Measurements from ENCODE around the gene ADAMTSL2.

GRCh38 chr9:133529874-133530273 lies 4.6 kb upstream of the ADAMTSL2 start:
- no peak for TF ChIP-seq POLR2A (IDR thresholded peaks at IDR 0.05; ENCODE audit: low read length)
- TF ChIP-seq EP300 (IDR thresholded peaks at IDR 0.05) = no peak
- TF ChIP-seq NR3C1 (IDR thresholded peaks at IDR 0.05) = no peak
- TF ChIP-seq CTCF (IDR thresholded peaks at IDR 0.05) = no peak
